ENCODE measurements around the gene DLL1.

Gene DLL1

GRCh38 chr6:170248861-170249600 lies 41.8 kb downstream of the DLL1 start:
- no peak for DNase-seq

- no peak for DNase-seq
Measured at GRCh38 chr6:170248111-170248805, 42.6 kb downstream of the DLL1 start.

- no peak for DNase-seq
Measured at GRCh38 chr6:170247178-170247701, 43.6 kb downstream of the DLL1 start.

- no peak for DNase-seq
Measured at GRCh38 chr6:170245475-170245992, 45.3 kb downstream of the DLL1 start.

GRCh38 chr6:170244721-170245474 lies 46.0 kb downstream of the DLL1 start:
- DNase-seq = no peak

- no peak for DNase-seq
Measured at GRCh38 chr6:170243791-170244291, 47.0 kb downstream of the DLL1 start.

GRCh38 chr6:170243386-170243785 lies 47.5 kb downstream of the DLL1 start:
- DNase-seq = no peak

GRCh38 chr6:170238741-170239565 lies 51.9 kb downstream of the DLL1 start:
- no peak for DNase-seq

GRCh38 chr6:170237999-170238740 lies 52.7 kb downstream of the DLL1 start:
- DNase-seq = no peak

- no peak for DNase-seq
Measured at GRCh38 chr6:170236131-170236836, 54.6 kb downstream of the DLL1 start.

- no peak for DNase-seq
Measured at GRCh38 chr6:170235391-170236125, 55.3 kb downstream of the DLL1 start.

GRCh38 chr6:170234419-170234818 lies 56.5 kb downstream of the DLL1 start:
- no peak for DNase-seq

- DNase-seq = no peak
Measured at GRCh38 chr6:170233286-170234205, 57.3 kb downstream of the DLL1 start.

Data from suppressor macrophage treated with lipopolysaccharide for 4 hours (primary cell).